OCI-LY7 (cell line): ENCODE data around the gene DMC1. TPM values are rescaled to one million over a fixed set of nuclear protein-coding genes. Genes with fewer than 3 reads are reported as not detected.

Experiments
- BruUV-seq: library from RNA; stranded (reverse); fragments of 400-500 nt; replicated peaks from 2 replicates; lab custom pipeline; 2021; lab: Mats Ljungman, UMichigan
- CTCF ChIA-PET: fragments of 300-600 bp; sonication (Branson Sonifier 250); formaldehyde crosslinking; loops from one replicate; lab custom pipeline; 2022; ENCODE audit warnings: antibody characterized with exemption; ENCODE audit not compliant: unreplicated experiment; lab: Charles Lee
- POLR2A ChIA-PET: fragments of 300-600 bp; sonication (Branson Sonifier 250); formaldehyde crosslinking; loops from one replicate; lab custom pipeline; 2022; ENCODE audit warnings: antibody characterized with exemption; lab: Charles Lee
- DNase-seq: peaks from one replicate; pipeline ENCODE4 v3.0.0-alpha.2; 2015; ENCODE audit warnings: low spot score
- H2AFZ ChIP-seq: fragments of 200-600 bp; sonication (generic), shearing (Covaris generic); 2 replicates; pipeline ENCODE4 v1.6.1; 2014; ENCODE audit warnings: mild to moderate bottlenecking, antibody characterized with exemption, low read length, moderate library complexity
- H3K27ac ChIP-seq: fragments of 200-600 bp; sonication (generic); 2 replicates; pipeline ENCODE4 v1.5.1; 2014; ENCODE audit warnings: mixed run types, low read depth, mild to moderate bottlenecking, moderate library complexity, low read length, inconsistent platforms; ENCODE audit not compliant: poor library complexity, severe bottlenecking
- H3K36me3 ChIP-seq: fragments of 200-600 bp; sonication (generic); 2 replicates; pipeline ENCODE4 v1.6.1; 2014; ENCODE audit warnings: mild to moderate bottlenecking, antibody characterized with exemption, low read length, moderate library complexity, mixed read lengths; ENCODE audit not compliant: insufficient read depth
- H3K4me1 ChIP-seq: fragments of 200-600 bp; sonication (generic); 2 replicates; pipeline ENCODE4 v1.5.1; 2014; ENCODE audit warnings: mild to moderate bottlenecking, low read length; ENCODE audit not compliant: insufficient read depth, poor library complexity, severe bottlenecking
- H3K4me2 ChIP-seq: fragments of 200-600 bp; sonication (generic); 2 replicates; pipeline ENCODE4 v1.6.1; 2014; ENCODE audit warnings: mild to moderate bottlenecking, low read length
- H3K4me3 ChIP-seq: fragments of 200-600 bp; sonication (generic); 2 replicates; pipeline ENCODE4 v1.5.1; 2014; ENCODE audit warnings: mild to moderate bottlenecking, low read depth, low read length; ENCODE audit not compliant: poor library complexity, severe bottlenecking
- H3K79me2 ChIP-seq: fragments of 200-600 bp; sonication (generic); 2 replicates; pipeline ENCODE4 v1.6.1; 2016; ENCODE audit warnings: low read depth, mild to moderate bottlenecking, low read length, moderate library complexity, mixed read lengths; ENCODE audit not compliant: insufficient read depth
- H3K9me2 ChIP-seq: fragments of 200-600 bp; sonication (generic); 2 replicates; pipeline ENCODE4 v1.6.1; 2016; ENCODE audit warnings: mild to moderate bottlenecking, low read length, mixed read lengths; ENCODE audit not compliant: insufficient read depth
- H3K9me3 ChIP-seq: fragments of 200-600 bp; sonication (generic); 2 replicates; pipeline ENCODE4 v1.6.1; 2014; ENCODE audit warnings: mild to moderate bottlenecking, mixed run types, low read length, mixed read lengths
- H4K20me1 ChIP-seq: fragments of 200-600 bp; sonication (generic); 2 replicates; pipeline ENCODE4 v1.6.1; 2014; ENCODE audit warnings: mild to moderate bottlenecking, antibody characterized with exemption, low read length, moderate library complexity, mixed read lengths; ENCODE audit not compliant: insufficient read depth
- EZH2phosphoT487 ChIP-seq: fragments of 200-600 bp; sonication (generic); IDR thresholded peaks from 2 replicates; pipeline ENCODE4 v1.6.1; 2018; ENCODE audit warnings: low read depth, borderline replicate concordance, mild to moderate bottlenecking, mixed run types, antibody characterized with exemption, low read length, moderate library complexity, mixed read lengths
- intact Hi-C: fragments of 100-400 bp; cut with micrococcal nuclease; formaldehyde crosslinking; loops from one replicate; pipeline ENCODE4 v1.10.0; 2022; ENCODE audit not compliant: unreplicated experiment
- total RNA-seq, 2 experiments: library from RNA; depleted of rRNA in 1 of 2; stranded (reverse); fragments of >200 nt in 1 of 2; shearing (Covaris generic) in 1 of 2; gene quantifications; 2 replicates each; pipeline ENCODE4 v1.2.3, GENCODE V29; 2014 to 2022
- TF ChIP-seq, protein P1 (sequence below): fragments of 200-600 bp; sonication (generic); conservative IDR thresholded peaks from 2 replicates; pipeline ENCODE4 v1.5.1; 2014; ENCODE audit warnings: mild to moderate bottlenecking, antibody characterized with exemption, low read length, moderate library complexity, mixed read lengths

DMC1 gene
- total RNA-seq, 2 experiments from 2014 or later, result 40.6 to 44.3 TPM

DNA sequence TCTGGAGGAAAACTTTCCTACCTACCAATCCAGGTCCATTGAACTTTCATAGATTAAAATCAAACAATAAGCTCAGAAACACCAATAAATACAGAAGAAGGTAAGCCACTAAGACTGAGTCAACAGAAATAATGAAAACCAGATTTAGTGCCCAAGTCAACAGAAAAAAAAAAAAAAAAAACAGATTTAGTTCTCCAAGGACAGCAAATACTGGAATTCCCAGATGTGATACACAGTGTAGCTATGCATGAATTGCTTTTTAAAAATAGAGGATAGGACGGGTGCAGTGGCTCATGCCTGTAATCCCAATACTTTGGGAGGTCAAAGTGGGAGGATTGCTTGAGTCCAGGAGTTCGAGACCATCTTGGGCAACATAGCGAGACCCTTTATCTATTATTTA is 15.7 kb downstream of the DMC1 start:
- Histone ChIP-seq H3K9me3 (no peaks in the 10 kb centered on the region), H3K27ac (no peak overlapping the region), H3K36me3 (peaks cover 61% of the 10 kb centered on the region), H3K4me2 (no peak overlapping the region), H4K20me1 (no peaks in the 10 kb centered on the region), H2AFZ (no peak overlapping the region), H3K4me1 (peaks cover 13% of the 10 kb centered on the region), H3K9me2 (no peaks in the 10 kb centered on the region), H3K79me2 (no peaks in the 10 kb centered on the region), H3K4me3 (no peak overlapping the region)
- no peak for TF ChIP-seq EZH2phosphoT487
- TF ChIP-seq, protein P1, sequence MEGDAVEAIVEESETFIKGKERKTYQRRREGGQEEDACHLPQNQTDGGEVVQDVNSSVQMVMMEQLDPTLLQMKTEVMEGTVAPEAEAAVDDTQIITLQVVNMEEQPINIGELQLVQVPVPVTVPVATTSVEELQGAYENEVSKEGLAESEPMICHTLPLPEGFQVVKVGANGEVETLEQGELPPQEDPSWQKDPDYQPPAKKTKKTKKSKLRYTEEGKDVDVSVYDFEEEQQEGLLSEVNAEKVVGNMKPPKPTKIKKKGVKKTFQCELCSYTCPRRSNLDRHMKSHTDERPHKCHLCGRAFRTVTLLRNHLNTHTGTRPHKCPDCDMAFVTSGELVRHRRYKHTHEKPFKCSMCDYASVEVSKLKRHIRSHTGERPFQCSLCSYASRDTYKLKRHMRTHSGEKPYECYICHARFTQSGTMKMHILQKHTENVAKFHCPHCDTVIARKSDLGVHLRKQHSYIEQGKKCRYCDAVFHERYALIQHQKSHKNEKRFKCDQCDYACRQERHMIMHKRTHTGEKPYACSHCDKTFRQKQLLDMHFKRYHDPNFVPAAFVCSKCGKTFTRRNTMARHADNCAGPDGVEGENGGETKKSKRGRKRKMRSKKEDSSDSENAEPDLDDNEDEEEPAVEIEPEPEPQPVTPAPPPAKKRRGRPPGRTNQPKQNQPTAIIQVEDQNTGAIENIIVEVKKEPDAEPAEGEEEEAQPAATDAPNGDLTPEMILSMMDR, result no peak
- CTCF ChIA-PET, result no interaction called here
- POLR2A ChIA-PET, result no interaction called here
- no peak for DNase-seq
- intact Hi-C loops, result no loop called here
- no TSS peak for BruUV-seq

GRCh38 chr22:38549101-38549894 is 20.7 kb downstream of the DMC1 start:
- Histone ChIP-seq H4K20me1 (no peaks in the 10 kb centered on the region), H3K36me3 (peaks cover 65% of the 10 kb centered on the region), H3K4me3 (no peak overlapping the region), H3K27ac (peak overlapping the region; percentile 16), H3K9me3 (peaks cover 2% of the 10 kb centered on the region; the same call in 1 of the 2 replicates), H3K4me1 (peaks cover 15% of the 10 kb centered on the region), H3K9me2 (no peaks in the 10 kb centered on the region), H3K4me2 (peak overlapping the region; percentile 55; the same call in 1 of the 2 replicates), H3K79me2 (no peaks in the 10 kb centered on the region), H2AFZ (no peak overlapping the region)
- CTCF ChIA-PET, result no interaction called here
- TF ChIP-seq EZH2phosphoT487, result no peak
- TF ChIP-seq, protein P1, result no peak
- peak; percentile 7 for DNase-seq
- POLR2A ChIA-PET, result no interaction called here
- intact Hi-C loops, result no loop called here
- no TSS peak for BruUV-seq

DNA sequence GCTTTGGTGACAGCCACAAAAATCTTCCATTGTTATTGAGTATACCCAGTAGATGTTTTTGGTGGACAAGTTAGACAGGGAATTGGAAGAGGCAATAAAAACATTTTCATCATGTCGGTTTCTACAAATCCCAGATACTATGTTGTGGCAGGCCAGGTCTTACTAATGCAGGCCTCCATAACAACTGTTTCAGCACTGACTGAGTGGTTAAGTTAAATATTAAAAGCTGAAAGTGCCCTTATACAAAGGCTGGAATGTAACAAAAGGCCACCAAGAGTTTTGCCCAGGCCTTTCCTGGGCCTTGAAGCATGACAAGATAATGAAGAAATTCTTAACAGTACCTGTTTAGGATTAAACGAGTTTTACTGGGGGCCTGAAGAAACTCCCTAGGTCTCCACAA is 29.3 kb downstream of the DMC1 start:
- intact Hi-C loops, result no loop called here
- Histone ChIP-seq H3K9me2 (no peaks in the 10 kb centered on the region), H3K4me3 (no peak overlapping the region), H3K36me3 (peaks cover 63% of the 10 kb centered on the region), H3K4me2 (no peak overlapping the region), H3K79me2 (no peaks in the 10 kb centered on the region), H3K27ac (no peak overlapping the region), H2AFZ (no peak overlapping the region), H3K9me3 (peaks cover 21% of the 10 kb centered on the region; the same call in 1 of the 2 replicates), H4K20me1 (no peaks in the 10 kb centered on the region), H3K4me1 (no peaks in the 10 kb centered on the region)
- TF ChIP-seq, protein P1, result no peak
- TF ChIP-seq EZH2phosphoT487, result no peak
- no TSS peak for BruUV-seq
- ChIA-PET CTCF (no interaction called here), POLR2A (interaction anchor here (0.6 kb wide), 1 partner anchor 142 kb away, joined by 3 read pairs; no protein-coding TSS in a partner anchor)
- DNase-seq, result no peak
